Left ventricle myocardium inferior (tissue), 1 donor: ENCODE measurements around the gene MAPK8IP2. TPM values are rescaled to one million over a fixed set of nuclear protein-coding genes. Genes with fewer than 3 reads are reported as not detected.

Experiments
- DNase-seq: peaks from one replicate; pipeline ENCODE4 v3.0.0-alpha.2; 2020
- H3K27ac ChIP-seq: fragments of 200-600 bp; replicated peaks from 2 replicates; pipeline ENCODE4 v1.8.0; 2021
- H3K27me3 ChIP-seq: fragments of 200-600 bp; 2 replicates; pipeline ENCODE4 v1.8.0; 2021; ENCODE audit warnings: low read depth
- H3K36me3 ChIP-seq: fragments of 200-600 bp; 2 replicates; pipeline ENCODE4 v1.8.0; 2021
- H3K4me1 ChIP-seq: fragments of 200-600 bp; 2 replicates; pipeline ENCODE4 v1.8.0; 2021
- H3K4me3 ChIP-seq: fragments of 200-600 bp; 2 replicates; pipeline ENCODE4 v1.8.0; 2021; ENCODE audit warnings: mild to moderate bottlenecking, moderate library complexity
- H3K9me3 ChIP-seq: fragments of 200-600 bp; replicated peaks from 2 replicates; pipeline ENCODE4 v1.8.0; 2021
- CTCF ChIP-seq: fragments of 200-600 bp; IDR thresholded peaks from 2 replicates; pipeline ENCODE4 v1.8.0; 2021; ENCODE audit warnings: antibody characterized with exemption, mild to moderate bottlenecking, borderline replicate concordance
- intact Hi-C: fragments of 100-400 bp; cut with micrococcal nuclease; formaldehyde crosslinking; loops from one replicate; pipeline ENCODE4 v1.11.0; 2022
- total RNA-seq: library from RNA; stranded (reverse); fragmentation: NEBNext Ultra II Directional; extraction: Animal tissue kit (Norgen Biotek cat#: 25700); gene quantifications from one replicate; pipeline ENCODE4 v1.2.1, GENCODE V29; 2021
- donor health status: DM: no; HTN: yes; CAD: no; lungs with severe emphysema.

Gene MAPK8IP2
- total RNA-seq, 1 donor from 2014 or later, result 0.33 TPM

- no peak for DNase-seq
- H3K9me3 ChIP-seq, result no peaks in the 10 kb centered on the region
- no peak for TF ChIP-seq CTCF
- no peaks in the 10 kb centered on the region for H3K27me3 ChIP-seq
- H3K4me3 ChIP-seq, result peak overlapping the region; percentile 92
- H3K4me1 ChIP-seq, result peaks cover 42% of the 10 kb centered on the region
- peaks cover 10% of the 10 kb centered on the region for H3K36me3 ChIP-seq
- intact Hi-C loops, result no loop called here
- peak overlapping the region; percentile 93 for H3K27ac ChIP-seq
These were observed 25.8 kb downstream of the MAPK8IP2 start for GRCh38 chr22:50626314-50626849.

- Histone ChIP-seq H3K4me1 (peaks cover 36% of the 10 kb centered on the region), H3K27ac (peak overlapping the region; percentile 93), H3K27me3 (no peaks in the 10 kb centered on the region), H3K36me3 (peaks cover 10% of the 10 kb centered on the region), H3K9me3 (no peaks in the 10 kb centered on the region), H3K4me3 (peak overlapping the region; percentile 92)
- intact Hi-C loops, result no loop called here
- no peak for TF ChIP-seq CTCF
- DNase-seq, result no peak
These were observed 26.5 kb downstream of the MAPK8IP2 start for GRCh38 chr22:50626850-50627641.

- intact Hi-C loops, result no loop called here
- Histone ChIP-seq H3K27me3 (no peaks in the 10 kb centered on the region), H3K36me3 (peaks cover 10% of the 10 kb centered on the region), H3K9me3 (no peaks in the 10 kb centered on the region), H3K4me3 (peak within 1 kb of the TSS; percentile 92), H3K27ac (peak within 1 kb of the TSS; percentile 93), H3K4me1 (peaks cover 28% of the 10 kb centered on the region)
- TF ChIP-seq CTCF, result peak; percentile 58
- peak; percentile 85 for DNase-seq
These were observed 27.3 kb downstream of the MAPK8IP2 start, which contains the start of gene ARSA for GRCh38 chr22:50627642-50628542. Gene ARSA (minus strand): TSS chr22:50628152. CDS start chr22:50627779, 373 bp downstream.

- Histone ChIP-seq H3K4me1 (peaks cover 28% of the 10 kb centered on the region), H3K36me3 (peaks cover 10% of the 10 kb centered on the region), H3K27me3 (no peaks in the 10 kb centered on the region), H3K27ac (peak overlapping the region; percentile 93), H3K4me3 (peak overlapping the region; percentile 92), H3K9me3 (no peaks in the 10 kb centered on the region)
- no peak for DNase-seq
- no peak for TF ChIP-seq CTCF
- intact Hi-C loops, result no loop called here
These were observed 28.0 kb downstream of the MAPK8IP2 start for GRCh38 chr22:50628543-50629134.

- intact Hi-C loops, result no loop called here
- peaks cover 28% of the 10 kb centered on the region for H3K4me1 ChIP-seq
- H3K27ac ChIP-seq, result no peak overlapping the region
- peaks cover 5% of the 10 kb centered on the region for H3K36me3 ChIP-seq
- H3K27me3 ChIP-seq, result no peaks in the 10 kb centered on the region
- no peak for TF ChIP-seq CTCF
- H3K4me3 ChIP-seq, result no peak overlapping the region
- H3K9me3 ChIP-seq, result no peaks in the 10 kb centered on the region
- DNase-seq, result no peak
These were observed 29.8 kb downstream of the MAPK8IP2 start for GRCh38 chr22:50630376-50630775.
